Ascending aorta (tissue), 2 donors: ENCODE data around the gene CTAG1A. TPM values are rescaled to one million over a fixed set of nuclear protein-coding genes. Genes with fewer than 3 reads are reported as not detected.
"Not testable (repeated sequence)": the region's sequence is repeated elsewhere in the genome, so short reads cannot be mapped to it uniquely, and the experiment has no call there.

Experiments used
- DNase-seq, 2 donors: peaks; one replicate each; pipeline ENCODE4 v3.0.0-alpha.2; 2019; ENCODE audit warnings: low spot score in 2 of 2
- H3K27ac ChIP-seq, 2 donors: fragments of 200-600 bp; sonication (generic); one replicate each; pipeline ENCODE4 v1.5.1; 2016 to 2017; ENCODE audit warnings: mild to moderate bottlenecking in 1 of 2
- H3K27me3 ChIP-seq: fragments of 200-600 bp; sonication (generic); one replicate; pipeline ENCODE4 v1.5.1; 2017
- H3K36me3 ChIP-seq, 2 donors: fragments of 200-600 bp; sonication (generic); one replicate each; pipeline ENCODE4 v1.5.1; 2016
- H3K4me1 ChIP-seq, 2 donors: fragments of 200-600 bp; sonication (generic); one replicate each; pipeline ENCODE4 v1.5.1; 2016 to 2017; ENCODE audit warnings: mild to moderate bottlenecking in 1 of 2
- H3K4me3 ChIP-seq, 2 donors: fragments of 200-600 bp; sonication (generic); one replicate each; pipeline ENCODE4 v1.5.1; 2016 to 2017; ENCODE audit warnings: mild to moderate bottlenecking in 1 of 2
- H3K9me3 ChIP-seq, 2 donors: fragments of 200-600 bp; sonication (generic); one replicate each; pipeline ENCODE4 v1.5.1; 2016
- intact Hi-C: fragments of 100-400 bp; cut with DNase I; formaldehyde crosslinking; loops from one replicate; pipeline ENCODE4 v1.15.1; 2023
- total RNA-seq: library from RNA; depleted of rRNA; stranded (reverse); fragments of >200 nt; gene quantifications from one replicate; pipeline ENCODE4 v1.1.0, GENCODE V29; 2016
- TF ChIP-seq, protein P1 (sequence below), 3 experiments: fragments of 200-600 bp in 2 of 3; fragments of 450-650 bp in 1 of 3; sonication (generic) in 2 of 3; IDR thresholded peaks; one replicate each; pipeline ENCODE4 v1.5.1; 2016 to 2019; ENCODE audit warnings: antibody characterized with exemption in 3 of 3, mild to moderate bottlenecking in 1 of 3, moderate library complexity in 1 of 3

The CTAG1A gene
- total RNA-seq, 1 donor from 2014 or later, result not detected

- Histone ChIP-seq H3K27ac (no peak overlapping the region), H3K4me1 (no peaks in the 10 kb centered on the region), H3K9me3 (no peaks in the 10 kb centered on the region), H3K27me3 (no peaks in the 10 kb centered on the region), H3K4me3 (no peak overlapping the region), H3K36me3 (no peaks in the 10 kb centered on the region)
- intact Hi-C loops, result no loop called here
- peak in 1 of 2 donors; percentile 61 for DNase-seq
- TF ChIP-seq, protein P1, sequence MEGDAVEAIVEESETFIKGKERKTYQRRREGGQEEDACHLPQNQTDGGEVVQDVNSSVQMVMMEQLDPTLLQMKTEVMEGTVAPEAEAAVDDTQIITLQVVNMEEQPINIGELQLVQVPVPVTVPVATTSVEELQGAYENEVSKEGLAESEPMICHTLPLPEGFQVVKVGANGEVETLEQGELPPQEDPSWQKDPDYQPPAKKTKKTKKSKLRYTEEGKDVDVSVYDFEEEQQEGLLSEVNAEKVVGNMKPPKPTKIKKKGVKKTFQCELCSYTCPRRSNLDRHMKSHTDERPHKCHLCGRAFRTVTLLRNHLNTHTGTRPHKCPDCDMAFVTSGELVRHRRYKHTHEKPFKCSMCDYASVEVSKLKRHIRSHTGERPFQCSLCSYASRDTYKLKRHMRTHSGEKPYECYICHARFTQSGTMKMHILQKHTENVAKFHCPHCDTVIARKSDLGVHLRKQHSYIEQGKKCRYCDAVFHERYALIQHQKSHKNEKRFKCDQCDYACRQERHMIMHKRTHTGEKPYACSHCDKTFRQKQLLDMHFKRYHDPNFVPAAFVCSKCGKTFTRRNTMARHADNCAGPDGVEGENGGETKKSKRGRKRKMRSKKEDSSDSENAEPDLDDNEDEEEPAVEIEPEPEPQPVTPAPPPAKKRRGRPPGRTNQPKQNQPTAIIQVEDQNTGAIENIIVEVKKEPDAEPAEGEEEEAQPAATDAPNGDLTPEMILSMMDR (IDR thresholded peaks at IDR 0.05), result no peak
These were observed 17.3 kb downstream of the CTAG1A start for GRCh38 chrX:154602226-154602625.

- H3K9me3 ChIP-seq, result no peaks in the 10 kb centered on the region
- no peak overlapping the region for H3K4me3 ChIP-seq
- no peaks in the 10 kb centered on the region for H3K36me3 ChIP-seq
- peak in 1 of 2 donors; percentile 22 for DNase-seq
- H3K27ac ChIP-seq, result peak overlapping the region in 1 of 2 donors; percentile 49
- intact Hi-C loops, result no loop called here
- no peaks in the 10 kb centered on the region for H3K27me3 ChIP-seq
- TF ChIP-seq, protein P1 (IDR thresholded peaks at IDR 0.05), result no peak
- no peaks in the 10 kb centered on the region for H3K4me1 ChIP-seq
These were observed 18.0 kb downstream of the CTAG1A start for GRCh38 chrX:154602766-154603437.

DNA sequence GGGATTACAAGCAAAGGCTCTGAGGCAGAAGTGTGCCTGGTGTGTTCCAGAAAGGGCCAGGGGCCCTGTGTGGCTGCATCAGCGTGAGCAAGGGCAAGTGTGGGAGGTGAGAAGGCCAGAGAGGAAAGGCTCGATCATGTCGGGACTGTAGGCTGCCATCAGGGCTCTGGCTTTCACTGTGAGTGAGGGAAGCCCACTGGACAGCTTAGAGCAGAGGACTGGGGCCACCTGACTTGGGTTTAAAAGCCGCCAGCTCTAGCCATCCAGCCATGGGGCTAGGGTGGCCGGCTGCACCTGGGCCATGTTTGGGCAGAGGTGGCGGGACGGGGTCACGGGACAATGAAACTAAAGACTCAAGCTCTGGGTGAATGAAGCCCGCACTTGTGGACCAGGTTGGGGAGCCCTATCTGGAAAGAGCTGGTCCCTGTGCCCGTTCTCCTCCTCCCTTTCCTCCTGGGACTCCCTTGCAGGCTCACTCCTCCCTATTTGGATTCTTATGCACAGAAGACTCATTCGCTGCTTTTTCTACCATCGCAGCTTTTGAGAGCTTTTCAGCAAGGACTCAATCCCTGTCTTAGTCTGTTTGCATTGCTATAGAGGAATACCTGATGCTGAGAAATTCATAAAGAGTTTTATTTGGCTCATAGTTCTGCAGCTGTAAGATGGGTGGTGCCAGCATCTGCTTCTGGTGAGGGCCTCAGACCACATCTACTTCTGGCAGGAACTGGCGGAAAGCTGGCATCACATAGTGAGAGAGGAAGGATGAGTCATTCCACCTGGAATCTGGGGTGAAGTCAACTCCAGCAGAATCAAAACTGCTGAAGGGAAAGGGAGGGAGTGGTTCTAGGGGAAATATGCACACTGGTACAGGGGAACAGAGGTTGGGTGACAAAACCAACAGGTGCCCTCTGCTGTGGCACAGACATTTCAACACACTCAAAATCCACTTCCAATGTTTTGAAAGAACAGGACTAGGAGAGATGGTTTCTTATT is 18.8 kb downstream of the CTAG1A start:
- TF ChIP-seq, protein P1 (IDR thresholded peaks at IDR 0.05), result no peak
- H3K4me3 ChIP-seq, result no peak overlapping the region

DNA sequence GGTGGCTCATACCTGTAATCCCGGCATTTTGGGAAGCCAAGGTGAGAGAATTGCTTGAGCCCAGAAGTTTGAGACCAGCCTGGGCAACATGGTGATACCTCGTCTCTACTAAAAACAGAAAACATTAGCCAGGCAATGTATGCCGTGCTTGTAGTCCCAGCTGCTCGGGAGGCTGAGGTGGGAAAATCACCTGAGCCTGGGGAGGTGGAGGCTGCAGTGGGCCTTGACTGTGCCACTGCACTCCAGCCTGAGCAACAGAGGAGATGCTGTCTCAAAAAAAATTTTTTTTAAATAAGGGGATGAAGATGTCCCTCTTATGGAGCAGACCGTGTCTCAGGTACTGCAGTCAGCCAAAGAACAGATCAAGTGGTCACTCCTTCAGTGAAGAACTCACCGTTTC is 20.6 kb downstream of the CTAG1A start:
- no peak overlapping the region for H3K27ac ChIP-seq
- H3K9me3 ChIP-seq, result no peaks in the 10 kb centered on the region
- no peaks in the 10 kb centered on the region for H3K27me3 ChIP-seq
- intact Hi-C loops, result no loop called here
- H3K36me3 ChIP-seq, result no peaks in the 10 kb centered on the region
- DNase-seq, result peak in 1 of 2 donors; percentile 39
- TF ChIP-seq, protein P1 (IDR thresholded peaks at IDR 0.05), result no peak
- H3K4me1 ChIP-seq, result no peaks in the 10 kb centered on the region
- no peak overlapping the region for H3K4me3 ChIP-seq

More for the DNA sequence above, 18.8 kb downstream of the CTAG1A start:
- Histone ChIP-seq H3K27ac (peak overlapping the region; percentile 31 to 49), H3K4me1 (no peaks in the 10 kb centered on the region), H3K36me3 (no peaks in the 10 kb centered on the region), H3K9me3 (no peaks in the 10 kb centered on the region), H3K27me3 (no peaks in the 10 kb centered on the region)
- DNase-seq, result peak in 1 of 2 donors; percentile 62
- intact Hi-C loops, result no loop called here

DNA sequence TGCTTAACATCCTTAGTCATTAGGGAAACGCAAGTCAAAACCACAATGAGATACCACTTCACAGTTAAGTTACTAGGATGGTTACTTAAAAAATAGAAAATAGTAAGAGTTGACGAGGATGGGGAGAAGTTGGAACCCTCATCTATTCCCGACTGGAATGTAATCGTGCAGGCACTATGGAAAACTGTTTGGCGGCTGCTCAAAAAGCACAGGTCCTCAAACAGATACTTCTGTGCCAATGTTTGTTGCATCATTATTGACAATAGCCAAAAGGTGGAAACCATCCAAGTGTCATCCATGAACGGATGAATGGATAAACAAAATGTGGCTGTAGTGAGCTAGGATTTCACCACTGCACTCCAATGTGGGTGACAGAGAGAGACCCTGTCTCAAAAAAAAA is 22.4 kb downstream of the CTAG1A start:
- H3K4me3 ChIP-seq, result no peak overlapping the region
- H3K27me3 ChIP-seq, result no peaks in the 10 kb centered on the region
- no peaks in the 10 kb centered on the region for H3K9me3 ChIP-seq
- peak in 1 of 2 donors; percentile 11 for DNase-seq
- intact Hi-C loops, result no loop called here
- no peaks in the 10 kb centered on the region for H3K36me3 ChIP-seq
- H3K4me1 ChIP-seq, result no peaks in the 10 kb centered on the region
- no peak overlapping the region for H3K27ac ChIP-seq
- TF ChIP-seq, protein P1 (IDR thresholded peaks at IDR 0.05), result no peak

DNA sequence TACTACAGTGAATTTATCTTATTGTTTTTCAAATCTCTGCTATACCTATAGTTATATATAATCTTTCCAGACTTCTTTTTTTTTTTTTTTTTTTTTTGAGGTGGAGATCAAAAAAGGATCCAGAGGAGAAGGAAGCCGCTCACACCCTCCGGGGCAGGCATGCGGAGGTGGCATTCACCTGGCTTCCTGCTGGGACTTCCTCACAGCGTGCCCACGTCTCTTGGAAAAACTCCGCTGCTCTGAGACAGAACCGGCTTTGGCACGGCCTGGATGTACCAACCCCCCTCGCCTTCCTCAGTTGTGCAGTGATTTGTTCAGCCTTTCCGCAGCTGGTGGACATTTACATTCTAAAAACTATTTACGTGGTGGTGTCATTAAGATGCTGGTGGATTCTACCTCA is 23.0 kb downstream of the CTAG1A start:
- H3K36me3 ChIP-seq, H3K9me3 ChIP-seq, H3K4me3 ChIP-seq, H3K27me3 ChIP-seq, H3K27ac ChIP-seq, intact Hi-C loops, H3K4me1 ChIP-seq, DNase-seq: not testable (repeated sequence)

DNA sequence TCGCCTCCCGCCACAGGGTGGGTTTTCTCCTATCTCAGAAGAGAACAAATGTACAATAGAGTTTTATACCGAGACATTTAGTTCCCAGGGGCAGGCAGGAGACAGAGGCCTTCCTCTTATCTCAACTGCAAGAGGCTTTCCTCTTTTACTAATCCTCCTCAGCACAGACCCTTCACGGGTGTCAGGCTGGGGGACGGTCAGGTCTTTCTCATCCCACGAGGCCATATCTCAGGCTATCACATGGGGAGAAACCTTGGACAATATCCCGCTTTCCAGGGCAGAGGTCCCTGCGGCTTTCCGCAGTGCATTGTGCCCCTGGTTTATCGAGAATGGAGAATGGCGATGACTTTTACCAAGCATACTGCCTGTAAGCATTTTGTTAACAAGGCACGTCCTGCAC is 23.9 kb downstream of the CTAG1A start:
- H3K27me3 ChIP-seq, H3K36me3 ChIP-seq, H3K9me3 ChIP-seq, intact Hi-C loops, H3K4me1 ChIP-seq, H3K4me3 ChIP-seq, H3K27ac ChIP-seq: not testable (repeated sequence)
- DNase-seq, result peak in 1 of 2 donors; percentile 13

DNA sequence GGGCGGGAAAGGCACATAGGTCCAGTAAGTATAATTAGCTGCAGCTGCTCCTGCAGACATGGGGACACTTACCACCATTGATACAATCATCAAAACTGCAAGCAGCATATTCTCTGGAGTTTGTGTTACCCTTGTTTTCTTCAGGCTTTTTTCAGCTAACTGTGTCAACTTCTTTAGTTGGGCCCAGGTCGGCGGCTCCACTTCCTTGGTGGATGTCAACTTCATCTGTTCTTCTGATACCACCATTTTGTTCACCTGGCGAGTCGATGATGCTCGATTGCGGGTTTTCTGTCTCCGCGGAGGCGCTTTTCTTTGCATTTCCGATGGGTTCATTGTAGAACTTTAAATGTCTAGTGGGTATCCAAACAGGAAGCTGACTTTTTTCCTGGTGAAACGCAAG is 26.2 kb downstream of the CTAG1A start:
- H3K36me3 ChIP-seq, intact Hi-C loops: not testable (repeated sequence)
- DNase-seq, result peak in 1 of 2 donors; percentile 13

More for the DNA sequence above, 26.2 kb downstream of the CTAG1A start:
- H3K4me3 ChIP-seq, H3K4me1 ChIP-seq, H3K27ac ChIP-seq, H3K9me3 ChIP-seq, H3K27me3 ChIP-seq: not testable (repeated sequence)
